ENCODE data around the gene PITRM1.

Gene PITRM1

GRCh38 chr10:3137958-3138726, 34.4 kb downstream of the PITRM1 start:
- H3K27me3 ChIP-seq (ENCODE audit: insufficient read depth, poor library complexity, severe bottlenecking) = no peaks in the 10 kb centered on the region
- DNase-seq (ENCODE audit: low read depth in 1 of 2, low spot score in 1 of 2) = no peak
- TF ChIP-seq GABPA (IDR thresholded peaks at IDR 0.05; ENCODE audit: low read depth) (no peak), POLR2AphosphoS5 (IDR thresholded peaks at IDR 0.05; ENCODE audit: low read depth) (no peak), CTCF (IDR thresholded peaks at IDR 0.05; ENCODE audit: insufficient read depth, low read length) (no peak), REST (IDR thresholded peaks at IDR 0.05; ENCODE audit: insufficient replicate concordance, low read depth) (no peak), SPI1 (IDR thresholded peaks at IDR 0.05; ENCODE audit: borderline replicate concordance, low read depth) (no peak)
- H3K27ac ChIP-seq (replicated peaks) = no peak overlapping the region
- no peak overlapping the region for H3K4me3 ChIP-seq (replicated peaks; ENCODE audit: insufficient read depth, low read length)

GRCh38 chr10:3136763-3137611, 35.6 kb downstream of the PITRM1 start:
- TF ChIP-seq POLR2AphosphoS5 (IDR thresholded peaks at IDR 0.05; ENCODE audit: low read depth) (no peak), REST (IDR thresholded peaks at IDR 0.05; ENCODE audit: insufficient replicate concordance, low read depth) (no peak)
- Histone ChIP-seq H3K27ac (replicated peaks) (no peak overlapping the region), H3K27me3 (ENCODE audit: insufficient read depth, poor library complexity, severe bottlenecking) (no peaks in the 10 kb centered on the region), H3K4me3 (replicated peaks; ENCODE audit: insufficient read depth, low read length) (no peak overlapping the region)
- no peak for DNase-seq (ENCODE audit: low read depth in 1 of 2, low spot score in 1 of 2)

GRCh38 chr10:3136336-3136735, 36.2 kb downstream of the PITRM1 start:
- DNase-seq (ENCODE audit: low read depth in 1 of 2, low spot score in 1 of 2) = no peak
- H3K27ac ChIP-seq (replicated peaks) = no peak overlapping the region
- TF ChIP-seq SPI1 (IDR thresholded peaks at IDR 0.05; ENCODE audit: borderline replicate concordance, low read depth) (no peak), REST (IDR thresholded peaks at IDR 0.05; ENCODE audit: insufficient replicate concordance, low read depth) (no peak), GABPA (IDR thresholded peaks at IDR 0.05; ENCODE audit: low read depth) (no peak), CTCF (IDR thresholded peaks at IDR 0.05; ENCODE audit: insufficient read depth, low read length) (no peak), POLR2AphosphoS5 (IDR thresholded peaks at IDR 0.05; ENCODE audit: low read depth) (no peak)
- no peak overlapping the region for H3K4me3 ChIP-seq (replicated peaks; ENCODE audit: insufficient read depth, low read length)
- H3K27me3 ChIP-seq (ENCODE audit: insufficient read depth, poor library complexity, severe bottlenecking) = no peaks in the 10 kb centered on the region
